HG03565 (cell line): ENCODE measurements around the gene HIC1.

Experiments used
- ATAC-seq: cut with Tn5 transposase; IDR thresholded peaks from one replicate; pipeline ENCODE4 v1.9.1; 2021; ENCODE audit warnings: mild to moderate bottlenecking, moderate library complexity; ENCODE audit not compliant: unreplicated experiment

HIC1 gene

GRCh38 chr17:2101448-2102257 lies 46.8 kb downstream of the HIC1 start:
- ATAC-seq: no peak

GRCh38 chr17:2102931-2103809 lies 48.3 kb downstream of the HIC1 start:
- no peak for ATAC-seq

GRCh38 chr17:2105663-2106062 lies 50.8 kb downstream of the HIC1 start:
- ATAC-seq: no peak

- ATAC-seq: no peak
These were observed 51.5 kb downstream of the HIC1 start for GRCh38 chr17:2106308-2106955.

GRCh38 chr17:2107050-2107449 lies 52.1 kb downstream of the HIC1 start:
- no peak for ATAC-seq

GRCh38 chr17:2107506-2107905 lies 52.6 kb downstream of the HIC1 start:
- no peak for ATAC-seq

GRCh38 chr17:2108170-2108569 lies 53.3 kb downstream of the HIC1 start:
- ATAC-seq: no peak

- ATAC-seq: no peak
These were observed 55.5 kb downstream of the HIC1 start for GRCh38 chr17:2110436-2110835.

GRCh38 chr17:2111691-2112090 lies 56.8 kb downstream of the HIC1 start:
- no peak for ATAC-seq
